HepG2 (cell line): ENCODE data around the gene GPC6.

Source experiments
- EP300 ChIP-seq, 3 experiments: sonication (generic) in 1 of 3; formaldehyde crosslinking in 1 of 3; IDR thresholded peaks; 2 replicates each; pipeline versions ENCODE4 v1.5.1 to v1.6.1; 2011 to 2020; ENCODE audit warnings: low read depth in 2 of 3, low read length in 2 of 3, borderline replicate concordance in 1 of 3, improper control_type of control experiment in 1 of 3, mild to moderate bottlenecking in 1 of 3, missing genetic modification reagents in 1 of 3, moderate library complexity in 1 of 3
- JUNB ChIP-seq: sonication (generic); formaldehyde crosslinking; IDR thresholded peaks from 2 replicates; pipeline ENCODE4 v1.8.0; 2022; ENCODE audit warnings: missing genetic modification reagents, mild to moderate bottlenecking, borderline replicate concordance
- KDM6A ChIP-seq: IDR thresholded peaks from 2 replicates; pipeline ENCODE4 v1.6.1; 2016; ENCODE audit warnings: low read depth
- RFX5 ChIP-seq: IDR thresholded peaks from 2 replicates; pipeline ENCODE4 v1.6.1; 2011; ENCODE audit warnings: low read depth, low read length, improper control_type of control experiment
- SMC3 ChIP-seq: IDR thresholded peaks from 2 replicates; pipeline ENCODE4 v1.6.1; 2011; ENCODE audit warnings: low read length, improper control_type of control experiment
- SRSF9 ChIP-seq: fragments of 200-400 bp; formaldehyde crosslinking; IDR thresholded peaks from 2 replicates; pipeline ENCODE4 v1.6.1; 2018; ENCODE audit warnings: borderline replicate concordance, mild to moderate bottlenecking, low read depth, low read length; ENCODE audit not compliant: insufficient read depth, poor library complexity, severe bottlenecking
- ZBTB20 ChIP-seq: sonication (generic); formaldehyde crosslinking; IDR thresholded peaks from 2 replicates; pipeline ENCODE4 v1.8.1; 2023; ENCODE audit warnings: missing genetic modification reagents, low read depth, mild to moderate bottlenecking, borderline replicate concordance
- ZNF274 ChIP-seq: sonication (generic); formaldehyde crosslinking; IDR thresholded peaks from 2 replicates; pipeline ENCODE4 v1.5.1; 2020; ENCODE audit warnings: mild to moderate bottlenecking, missing genetic modification reagents
- ZSCAN29 ChIP-seq: sonication (generic); formaldehyde crosslinking; conservative IDR thresholded peaks from 2 replicates; pipeline ENCODE4 v1.4.0; 2020; ENCODE audit warnings: mild to moderate bottlenecking, missing genetic modification reagents

GRCh38 chr13:93305886-93306285 lies 79.3 kb downstream of the GPC6 start:
- TF ChIP-seq RFX5 (no peak), ZNF274 (CRISPR knock-in tag) (no peak), JUNB (CRISPR knock-in tag) (no peak), KDM6A (CRISPR knock-in tag) (no peak), EP300 (IDR thresholded peaks at IDR 0.05; ENCODE audit: low read depth in 2 of 2, low read length in 2 of 2) (no peak), EP300 (CRISPR knock-in tag; IDR thresholded peaks at IDR 0.05; ENCODE audit: borderline replicate concordance) (no peak), ZBTB20 (CRISPR knock-in tag) (no peak), SMC3 (no peak), SRSF9 (no peak), ZSCAN29 (CRISPR knock-in tag) (no peak)
